Gastrocnemius medialis (tissue), 4 donors: Measurements from ENCODE around the gene ANTXR2.

Source experiments
- POLR2A ChIP-seq, 2 donors: fragments of 450-650 bp; IDR thresholded peaks; one replicate each; pipeline ENCODE4 v1.6.1; 2017; ENCODE audit warnings: antibody characterized with exemption in 2 of 2, mild to moderate bottlenecking in 2 of 2, moderate library complexity in 2 of 2
- TF ChIP-seq, protein P1 (sequence below), 5 experiments: fragments of 450-650 bp in 3 of 5; fragments of 200-600 bp in 2 of 5; sonication (generic) in 2 of 5; IDR thresholded peaks in 4 of 5; conservative IDR thresholded peaks in 1 of 5; 1 replicate in 4 of 5; 2 replicates in 1 of 5; pipeline ENCODE4 v1.5.1; 2016 to 2019; ENCODE audit warnings: antibody characterized with exemption in 5 of 5, mild to moderate bottlenecking in 3 of 5, moderate library complexity in 3 of 5

DNA sequence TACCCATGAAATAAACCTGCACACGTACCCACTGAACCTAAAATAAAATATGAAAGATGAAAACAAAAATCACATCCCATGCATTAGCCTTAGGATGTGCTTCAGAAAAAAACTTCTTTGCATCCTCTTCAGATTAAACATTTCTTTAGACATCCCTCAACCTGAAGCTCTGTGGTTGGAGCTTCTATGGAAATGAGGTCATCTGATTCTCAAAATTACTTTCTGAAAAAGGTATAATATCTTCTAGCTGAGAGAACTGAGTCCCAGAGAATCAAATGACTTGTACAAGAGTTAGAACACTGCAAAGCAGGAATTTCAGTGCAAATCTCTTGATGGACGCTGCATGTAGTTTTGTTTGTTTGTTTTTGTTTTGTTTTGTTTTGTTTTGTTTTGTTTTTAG lies 19.1 kb upstream of the ANTXR2 start:
- TF ChIP-seq, protein P1, sequence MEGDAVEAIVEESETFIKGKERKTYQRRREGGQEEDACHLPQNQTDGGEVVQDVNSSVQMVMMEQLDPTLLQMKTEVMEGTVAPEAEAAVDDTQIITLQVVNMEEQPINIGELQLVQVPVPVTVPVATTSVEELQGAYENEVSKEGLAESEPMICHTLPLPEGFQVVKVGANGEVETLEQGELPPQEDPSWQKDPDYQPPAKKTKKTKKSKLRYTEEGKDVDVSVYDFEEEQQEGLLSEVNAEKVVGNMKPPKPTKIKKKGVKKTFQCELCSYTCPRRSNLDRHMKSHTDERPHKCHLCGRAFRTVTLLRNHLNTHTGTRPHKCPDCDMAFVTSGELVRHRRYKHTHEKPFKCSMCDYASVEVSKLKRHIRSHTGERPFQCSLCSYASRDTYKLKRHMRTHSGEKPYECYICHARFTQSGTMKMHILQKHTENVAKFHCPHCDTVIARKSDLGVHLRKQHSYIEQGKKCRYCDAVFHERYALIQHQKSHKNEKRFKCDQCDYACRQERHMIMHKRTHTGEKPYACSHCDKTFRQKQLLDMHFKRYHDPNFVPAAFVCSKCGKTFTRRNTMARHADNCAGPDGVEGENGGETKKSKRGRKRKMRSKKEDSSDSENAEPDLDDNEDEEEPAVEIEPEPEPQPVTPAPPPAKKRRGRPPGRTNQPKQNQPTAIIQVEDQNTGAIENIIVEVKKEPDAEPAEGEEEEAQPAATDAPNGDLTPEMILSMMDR (IDR thresholded peaks at IDR 0.05 in 4 of 5, conservative IDR thresholded peaks at IDR 0.05 in 1 of 5) = no peak
- TF ChIP-seq POLR2A (IDR thresholded peaks at IDR 0.05) = no peak
